GM11168 (cell line): ENCODE results near the gene SNU13.
"Not testable (repeated sequence)": the region's sequence is repeated elsewhere in the genome, so short reads cannot be mapped to it uniquely, and the experiment has no call there.

Source experiments
- in situ Hi-C: fragments of 300-500 bp; cut with MboI; formaldehyde crosslinking; loops from one replicate; pipeline ENCODE4 v1.12.0; 2022; ENCODE audit warnings: low sequenced_read_pairs; ENCODE audit not compliant: unreplicated experiment

SNU13 gene

GRCh38 chr22:41648432-41648831 is 40.2 kb downstream of the SNU13 start:
- in situ Hi-C loops = no loop called here

GRCh38 chr22:41647771-41648170 is 40.9 kb downstream of the SNU13 start:
- in situ Hi-C loops = no loop called here

GRCh38 chr22:41642331-41643110 is 46.1 kb downstream of the SNU13 start:
- in situ Hi-C loops = no loop called here

GRCh38 chr22:41641854-41642253 is 46.8 kb downstream of the SNU13 start:
- in situ Hi-C loops = no loop called here

- in situ Hi-C loops = no loop called here
Measured at GRCh38 chr22:41638748-41639147, 49.9 kb downstream of the SNU13 start.

GRCh38 chr22:41638124-41638523 is 50.5 kb downstream of the SNU13 start:
- in situ Hi-C loops = no loop called here

- in situ Hi-C loops = not testable (repeated sequence)
Measured at GRCh38 chr22:41637623-41638022, 51.0 kb downstream of the SNU13 start.

GRCh38 chr22:41636467-41636866 is 52.2 kb downstream of the SNU13 start:
- in situ Hi-C loops = no loop called here

GRCh38 chr22:41634610-41635009 is 54.1 kb downstream of the SNU13 start:
- in situ Hi-C loops = not testable (repeated sequence)

- in situ Hi-C loops = not testable (repeated sequence)
Measured at GRCh38 chr22:41631615-41632014, 57.1 kb downstream of the SNU13 start.

- in situ Hi-C loops = not testable (repeated sequence)
Measured at GRCh38 chr22:41631115-41631514, 57.6 kb downstream of the SNU13 start.

- in situ Hi-C loops = no loop called here
Measured at GRCh38 chr22:41625577-41625976, 63.1 kb downstream of the SNU13 start.
